A673 (cell line): ENCODE measurements around the gene ADAD2.

Experiments used
- CTCF ChIP-seq: fragments of 300-800, 200-600 bp; sonication (generic); conservative IDR thresholded peaks from 2 replicates; pipeline ENCODE4 v1.5.1; 2017; ENCODE audit warnings: low read depth, mild to moderate bottlenecking, antibody characterized with exemption, low read length, moderate library complexity, mixed read lengths
- EZH2 ChIP-seq: fragments of 200-600 bp; sonication (generic); IDR thresholded peaks from 2 replicates; pipeline ENCODE4 v1.6.1; 2017; ENCODE audit warnings: borderline replicate concordance, low read depth, mild to moderate bottlenecking, mixed read lengths, antibody characterized with exemption, low read length; ENCODE audit not compliant: poor library complexity, severe bottlenecking

GRCh38 chr16:84212154-84212553 is 21.2 kb downstream of the ADAD2 start:
- TF ChIP-seq CTCF: no peak
- no peak for TF ChIP-seq EZH2
